HepG2 (cell line): ENCODE measurements around the gene PLIN5. TPM values are rescaled to one million over a fixed set of nuclear protein-coding genes. Genes with fewer than 3 reads are reported as not detected.

Experiments
- BHLHE40 ChIP-seq: IDR thresholded peaks from 2 replicates; pipeline ENCODE4 v1.6.1; 2011; ENCODE audit warnings: low read length, improper control_type of control experiment
- EEA1 ChIP-seq: sonication (generic); formaldehyde crosslinking; IDR thresholded peaks from 2 replicates; pipeline ENCODE4 v1.5.1; 2020; ENCODE audit warnings: mild to moderate bottlenecking, missing genetic modification reagents, borderline replicate concordance
- ERF ChIP-seq: IDR thresholded peaks from 2 replicates; pipeline ENCODE4 v1.6.1; 2018; ENCODE audit warnings: missing biosample characterization, missing genetic modification reagents
- GATAD1 ChIP-seq: IDR thresholded peaks from 2 replicates; pipeline ENCODE4 v1.6.1; 2016; ENCODE audit warnings: missing genetic modification reagents, missing compliant biosample characterization
- HNF4A ChIP-seq: sonication (generic); formaldehyde crosslinking; IDR thresholded peaks from 2 replicates; pipeline ENCODE4 v1.4.0; 2020; ENCODE audit warnings: missing genetic modification reagents
- HNRNPUL1 ChIP-seq: fragments of 200-400 bp; formaldehyde crosslinking; IDR thresholded peaks from 2 replicates; pipeline ENCODE4 v1.6.1; 2017; ENCODE audit warnings: low read depth, mild to moderate bottlenecking, low read length, moderate library complexity
- HOXA3 ChIP-seq: sonication (generic); formaldehyde crosslinking; IDR thresholded peaks from 2 replicates; pipeline ENCODE4 v1.5.0; 2020; ENCODE audit warnings: missing genetic modification reagents
- HOXD1 ChIP-seq: sonication (generic); formaldehyde crosslinking; IDR thresholded peaks from 2 replicates; pipeline ENCODE4 v1.5.0; 2020; ENCODE audit warnings: missing genetic modification reagents
- NCOR1 ChIP-seq: fragments of 200-600 bp; sonication (generic); IDR thresholded peaks from 2 replicates; pipeline ENCODE4 v1.7.0; 2017; ENCODE audit warnings: antibody characterized with exemption, low read length, borderline replicate concordance
- PPARG ChIP-seq: conservative IDR thresholded peaks from 2 replicates; pipeline ENCODE4 v1.6.1; 2016; ENCODE audit warnings: missing biosample characterization, missing genetic modification reagents
- RORA ChIP-seq: sonication (generic); formaldehyde crosslinking; IDR thresholded peaks from 2 replicates; pipeline ENCODE4 v1.5.0; 2020; ENCODE audit warnings: mild to moderate bottlenecking, missing genetic modification reagents, moderate library complexity
- SAFB2 ChIP-seq: sonication (generic); formaldehyde crosslinking; IDR thresholded peaks from 2 replicates; pipeline ENCODE4 v1.5.1; 2020; ENCODE audit warnings: missing genetic modification reagents, low read depth, mild to moderate bottlenecking, borderline replicate concordance
- SNRNP70 ChIP-seq: fragments of 200-400 bp; formaldehyde crosslinking; IDR thresholded peaks from 2 replicates; pipeline ENCODE4 v1.6.1; 2017; ENCODE audit warnings: mild to moderate bottlenecking, low read depth, low read length, moderate library complexity
- SOX5 ChIP-seq: IDR thresholded peaks from 2 replicates; pipeline ENCODE4 v1.6.1; 2016; ENCODE audit warnings: borderline replicate concordance
- TBL1XR1 ChIP-seq: fragments of 150-350 bp; IDR thresholded peaks from 2 replicates; pipeline ENCODE4 v1.6.1; 2014; ENCODE audit warnings: borderline replicate concordance, low read length; ENCODE audit not compliant: partially characterized antibody
- TOE1 ChIP-seq: sonication (generic); formaldehyde crosslinking; IDR thresholded peaks from 2 replicates; pipeline ENCODE4 v1.4.0; 2020; ENCODE audit warnings: mild to moderate bottlenecking, missing genetic modification reagents
- YY1 ChIP-seq: IDR thresholded peaks from 2 replicates; pipeline ENCODE4 v1.6.1; 2011; ENCODE audit warnings: low read length, low read depth, moderate library complexity, mild to moderate bottlenecking; ENCODE audit not compliant: insufficient read depth, insufficient replicate concordance
- ZNF768 ChIP-seq: sonication (generic); formaldehyde crosslinking; IDR thresholded peaks from 2 replicates; pipeline ENCODE4 v1.4.0; 2020; ENCODE audit warnings: missing genetic modification reagents
- polyA plus RNA-seq, 8 experiments: library from polyadenylated mRNA; depleted of rRNA in 3 of 8; stranded (reverse) in 7 of 8; unstranded in 1 of 8; fragments of >200 nt; fragmentation: Illumina TruSeq in 4 of 8; extraction: Trizol in 4 of 8; gene quantifications; 2 replicates each; pipeline versions ENCODE4 v1.2.1 to v1.2.3, GENCODE V29; 2011 to 2016; ENCODE audit warnings: low read depth in 4 of 8, missing spikeins in 1 of 8, mixed read lengths in 1 of 8; ENCODE audit not compliant: insufficient read depth in 1 of 8
- total RNA-seq, 5 experiments: library from RNA; depleted of rRNA; stranded (reverse); fragments of >200 nt; fragmentation: Illumina TruSeq; extraction: Trizol; gene quantifications; 2 replicates each; pipeline ENCODE4 v1.2.3, GENCODE V29; 2016; ENCODE audit warnings: low read depth in 1 of 5
- TF ChIP-seq, protein P1 (sequence below): sonication (generic); formaldehyde crosslinking; IDR thresholded peaks from 2 replicates; pipeline ENCODE4 v1.8.0; 2022; ENCODE audit warnings: mild to moderate bottlenecking, missing genetic modification reagents
- TF ChIP-seq, protein P2 (sequence below): sonication (generic); formaldehyde crosslinking; IDR thresholded peaks from 2 replicates; pipeline ENCODE4 v1.4.0; 2020; ENCODE audit warnings: mild to moderate bottlenecking, missing genetic modification reagents
- TF ChIP-seq, protein P3 (sequence below): sonication (generic); formaldehyde crosslinking; conservative IDR thresholded peaks from 2 replicates; pipeline ENCODE4 v1.4.0; 2020; ENCODE audit warnings: mild to moderate bottlenecking, missing genetic modification reagents, moderate library complexity
- TF ChIP-seq, protein P4 (sequence below): sonication (generic); formaldehyde crosslinking; IDR thresholded peaks from 2 replicates; pipeline ENCODE4 v1.4.0; 2020; ENCODE audit warnings: missing genetic modification reagents
- TF ChIP-seq, protein P5 (sequence below): fragments of 450-650 bp; IDR thresholded peaks from 2 replicates; pipeline ENCODE4 v1.6.1; 2016

PLIN5 gene
- total and polyA plus RNA-seq, 2 of the 13 experiments (the other 11 are each of a cell fraction or from before 2014, with no cell fraction given) = 1.8 to 4.8 TPM

DNA sequence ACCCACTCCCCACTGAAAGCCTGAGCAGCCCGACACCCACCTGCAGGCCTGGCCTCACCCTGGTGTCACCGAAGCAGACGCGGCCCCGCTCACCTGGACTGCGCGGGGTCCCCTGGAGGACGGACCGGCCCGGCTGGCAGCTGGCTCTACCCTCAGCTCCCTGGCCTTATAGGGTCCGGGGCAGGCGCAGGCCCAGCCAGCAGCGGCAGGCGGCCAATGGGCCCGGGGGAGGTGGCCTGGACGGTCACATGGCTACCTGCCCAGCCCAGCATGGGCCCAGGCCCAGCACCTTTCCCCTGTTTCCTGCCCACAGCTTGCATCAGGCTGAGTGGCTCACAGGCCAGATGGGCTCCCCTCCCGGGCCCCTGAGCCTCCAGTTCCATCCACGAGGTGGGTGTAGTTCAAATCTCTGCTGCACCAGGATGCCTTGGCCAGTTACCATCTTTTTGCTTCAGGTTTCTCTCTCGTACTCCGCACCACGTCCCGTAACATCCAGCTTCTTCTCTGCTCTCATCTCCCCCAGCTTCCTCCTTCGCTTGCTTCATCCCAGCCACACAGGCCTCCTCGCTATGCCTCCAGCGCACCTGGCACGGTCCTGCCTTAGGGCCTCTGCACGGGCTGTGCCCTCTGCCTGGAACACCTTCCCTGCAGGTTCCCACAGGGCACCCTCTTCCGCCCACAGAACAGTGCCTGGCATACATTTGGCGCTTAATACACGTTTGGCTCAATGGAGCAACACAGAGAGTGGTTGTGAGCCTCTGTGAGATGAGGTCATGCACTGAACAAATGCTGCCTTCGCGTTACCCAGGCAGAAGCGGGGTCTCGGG lies 16.5 kb downstream of the PLIN5 start, which contains the start of gene PLIN4 (continued):
- TF ChIP-seq, protein P1, sequence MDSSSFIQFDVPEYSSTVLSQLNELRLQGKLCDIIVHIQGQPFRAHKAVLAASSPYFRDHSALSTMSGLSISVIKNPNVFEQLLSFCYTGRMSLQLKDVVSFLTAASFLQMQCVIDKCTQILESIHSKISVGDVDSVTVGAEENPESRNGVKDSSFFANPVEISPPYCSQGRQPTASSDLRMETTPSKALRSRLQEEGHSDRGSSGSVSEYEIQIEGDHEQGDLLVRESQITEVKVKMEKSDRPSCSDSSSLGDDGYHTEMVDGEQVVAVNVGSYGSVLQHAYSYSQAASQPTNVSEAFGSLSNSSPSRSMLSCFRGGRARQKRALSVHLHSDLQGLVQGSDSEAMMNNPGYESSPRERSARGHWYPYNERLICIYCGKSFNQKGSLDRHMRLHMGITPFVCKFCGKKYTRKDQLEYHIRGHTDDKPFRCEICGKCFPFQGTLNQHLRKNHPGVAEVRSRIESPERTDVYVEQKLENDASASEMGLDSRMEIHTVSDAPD (CRISPR knock-in tag) = no peak
- TF ChIP-seq, protein P2, sequence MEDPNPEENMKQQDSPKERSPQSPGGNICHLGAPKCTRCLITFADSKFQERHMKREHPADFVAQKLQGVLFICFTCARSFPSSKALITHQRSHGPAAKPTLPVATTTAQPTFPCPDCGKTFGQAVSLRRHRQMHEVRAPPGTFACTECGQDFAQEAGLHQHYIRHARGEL = no peak
- TF ChIP-seq HOXA3 (no peak), YY1 (no peak), HNF4A (CRISPR knock-in tag) (no peak), RORA (CRISPR knock-in tag) (no peak), SOX5 (CRISPR knock-in tag) (no peak), HOXD1 (CRISPR knock-in tag) (no peak), ZNF768 (peak; percentile 30; the same call in 1 of the 2 replicates), PPARG (CRISPR knock-in tag) (peak; percentile 87), EEA1 (CRISPR knock-in tag) (0 out of 2 replicates have a peak, but pooled peaks have one; percentile 36), GATAD1 (CRISPR knock-in tag) (no peak), ERF (CRISPR knock-in tag) (peak; percentile 80), NCOR1 (no peak), TOE1 (CRISPR knock-in tag) (no peak), TBL1XR1 (no peak), HNRNPUL1 (no peak), BHLHE40 (no peak), SNRNP70 (no peak), SAFB2 (CRISPR knock-in tag) (no peak)
- TF ChIP-seq, protein P3, sequence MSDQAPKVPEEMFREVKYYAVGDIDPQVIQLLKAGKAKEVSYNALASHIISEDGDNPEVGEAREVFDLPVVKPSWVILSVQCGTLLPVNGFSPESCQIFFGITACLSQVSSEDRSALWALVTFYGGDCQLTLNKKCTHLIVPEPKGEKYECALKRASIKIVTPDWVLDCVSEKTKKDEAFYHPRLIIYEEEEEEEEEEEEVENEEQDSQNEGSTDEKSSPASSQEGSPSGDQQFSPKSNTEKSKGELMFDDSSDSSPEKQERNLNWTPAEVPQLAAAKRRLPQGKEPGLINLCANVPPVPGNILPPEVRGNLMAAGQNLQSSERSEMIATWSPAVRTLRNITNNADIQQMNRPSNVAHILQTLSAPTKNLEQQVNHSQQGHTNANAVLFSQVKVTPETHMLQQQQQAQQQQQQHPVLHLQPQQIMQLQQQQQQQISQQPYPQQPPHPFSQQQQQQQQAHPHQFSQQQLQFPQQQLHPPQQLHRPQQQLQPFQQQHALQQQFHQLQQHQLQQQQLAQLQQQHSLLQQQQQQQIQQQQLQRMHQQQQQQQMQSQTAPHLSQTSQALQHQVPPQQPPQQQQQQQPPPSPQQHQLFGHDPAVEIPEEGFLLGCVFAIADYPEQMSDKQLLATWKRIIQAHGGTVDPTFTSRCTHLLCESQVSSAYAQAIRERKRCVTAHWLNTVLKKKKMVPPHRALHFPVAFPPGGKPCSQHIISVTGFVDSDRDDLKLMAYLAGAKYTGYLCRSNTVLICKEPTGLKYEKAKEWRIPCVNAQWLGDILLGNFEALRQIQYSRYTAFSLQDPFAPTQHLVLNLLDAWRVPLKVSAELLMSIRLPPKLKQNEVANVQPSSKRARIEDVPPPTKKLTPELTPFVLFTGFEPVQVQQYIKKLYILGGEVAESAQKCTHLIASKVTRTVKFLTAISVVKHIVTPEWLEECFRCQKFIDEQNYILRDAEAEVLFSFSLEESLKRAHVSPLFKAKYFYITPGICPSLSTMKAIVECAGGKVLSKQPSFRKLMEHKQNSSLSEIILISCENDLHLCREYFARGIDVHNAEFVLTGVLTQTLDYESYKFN (CRISPR knock-in tag) = no peak; the same call in 1 of the 2 replicates
- TF ChIP-seq, protein P4, sequence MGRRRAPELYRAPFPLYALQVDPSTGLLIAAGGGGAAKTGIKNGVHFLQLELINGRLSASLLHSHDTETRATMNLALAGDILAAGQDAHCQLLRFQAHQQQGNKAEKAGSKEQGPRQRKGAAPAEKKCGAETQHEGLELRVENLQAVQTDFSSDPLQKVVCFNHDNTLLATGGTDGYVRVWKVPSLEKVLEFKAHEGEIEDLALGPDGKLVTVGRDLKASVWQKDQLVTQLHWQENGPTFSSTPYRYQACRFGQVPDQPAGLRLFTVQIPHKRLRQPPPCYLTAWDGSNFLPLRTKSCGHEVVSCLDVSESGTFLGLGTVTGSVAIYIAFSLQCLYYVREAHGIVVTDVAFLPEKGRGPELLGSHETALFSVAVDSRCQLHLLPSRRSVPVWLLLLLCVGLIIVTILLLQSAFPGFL (CRISPR knock-in tag) = no peak
- TF ChIP-seq, protein P5, sequence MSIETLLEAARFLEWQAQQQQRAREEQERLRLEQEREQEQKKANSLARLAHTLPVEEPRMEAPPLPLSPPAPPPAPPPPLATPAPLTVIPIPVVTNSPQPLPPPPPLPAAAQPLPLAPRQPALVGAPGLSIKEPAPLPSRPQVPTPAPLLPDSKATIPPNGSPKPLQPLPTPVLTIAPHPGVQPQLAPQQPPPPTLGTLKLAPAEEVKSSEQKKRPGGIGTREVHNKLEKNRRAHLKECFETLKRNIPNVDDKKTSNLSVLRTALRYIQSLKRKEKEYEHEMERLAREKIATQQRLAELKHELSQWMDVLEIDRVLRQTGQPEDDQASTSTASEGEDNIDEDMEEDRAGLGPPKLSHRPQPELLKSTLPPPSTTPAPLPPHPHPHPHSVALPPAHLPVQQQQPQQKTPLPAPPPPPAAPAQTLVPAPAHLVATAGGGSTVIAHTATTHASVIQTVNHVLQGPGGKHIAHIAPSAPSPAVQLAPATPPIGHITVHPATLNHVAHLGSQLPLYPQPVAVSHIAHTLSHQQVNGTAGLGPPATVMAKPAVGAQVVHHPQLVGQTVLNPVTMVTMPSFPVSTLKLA = peak; percentile 59; the same call in 1 of the 2 replicates
